HCT116 (cell line): Measurements from ENCODE around the gene PRKAG1. TPM values are rescaled to one million over a fixed set of nuclear protein-coding genes. Genes with fewer than 3 reads are reported as not detected.

Source experiments
- ATAC-seq: fragments of 200-7000 bp; cut with Tn5 transposase; 2 replicates; pipeline ENCODE4 v1.9.1; 2020; ENCODE audit warnings: mild to moderate bottlenecking, moderate library complexity
- BruUV-seq: library from RNA; stranded (reverse); fragments of 400-500 nt; replicated peaks from 2 replicates; lab custom pipeline; 2021; lab: Mats Ljungman, UMichigan
- CTCF ChIA-PET: fragments of 300-600 bp; sonication (Branson Sonifier 250); formaldehyde crosslinking; loops from one replicate; lab custom pipeline; 2021; ENCODE audit warnings: antibody characterized with exemption; lab: Charles Lee
- POLR2A ChIA-PET: fragments of 300-600, 350-600 bp; sonication (Branson Sonifier 250); formaldehyde crosslinking; loops from one replicate; lab custom pipeline; 2021; ENCODE audit warnings: antibody characterized with exemption; lab: Charles Lee
- RAD21 ChIA-PET, 2 experiments: fragments of 300-600 bp; sonication (Branson Sonifier 250); formaldehyde crosslinking; loops; one replicate each; lab custom pipeline; 2023; ENCODE audit warnings: low total read pairs in 2 of 2; ENCODE audit not compliant: uncharacterized antibody in 2 of 2, unreplicated experiment in 2 of 2, low non-redundant PET in 1 of 2; lab: Charles Lee
- DNase-seq: peaks from one replicate; pipeline ENCODE4 v3.0.0-alpha.2; 2010; ENCODE audit warnings: low read depth, low spot score
- H2AFZ ChIP-seq: fragments of 200-600 bp; shearing (Covaris generic), sonication (generic); 2 replicates; pipeline ENCODE4 v1.6.1; 2017; ENCODE audit warnings: low read depth, mixed run types, mixed read lengths, antibody characterized with exemption, low read length; ENCODE audit not compliant: poor library complexity, severe bottlenecking
- H3K27ac ChIP-seq: 2 replicates; pipeline ENCODE4 v1.5.1; 2012; ENCODE audit warnings: low read depth, low read length
- H3K27me3 ChIP-seq: fragments of 200-600 bp; sonication (generic); 2 replicates; pipeline ENCODE4 v1.6.1; 2016; ENCODE audit warnings: mixed run types, low read length, mixed read lengths; ENCODE audit not compliant: insufficient read depth
- H3K36me3 ChIP-seq, 2 experiments: fragments of 200-500 bp in 1 of 2; fragments of 200-600 bp in 1 of 2; sonication (Bioruptor generic) in 1 of 2; sonication (generic) in 1 of 2; 2 replicates each; pipeline versions ENCODE4 v1.5.1 to v1.6.1; 2014 to 2016; ENCODE audit warnings: low read length in 2 of 2, inconsistent platforms in 1 of 2, mixed read lengths in 1 of 2, mixed run types in 1 of 2; ENCODE audit not compliant: insufficient read depth in 2 of 2, control insufficient read depth in 1 of 2
- H3K4me1 ChIP-seq, 2 experiments: fragments of 200-600 bp in 1 of 2; sonication (generic) in 1 of 2; 2 replicates each; pipeline versions ENCODE4 v1.5.1 to v1.6.1; 2012 to 2017; ENCODE audit warnings: low read length in 2 of 2, inconsistent platforms in 1 of 2, mild to moderate bottlenecking in 1 of 2, mixed read lengths in 1 of 2, mixed run types in 1 of 2, moderate library complexity in 1 of 2; ENCODE audit not compliant: insufficient read depth in 2 of 2, control insufficient read depth in 1 of 2
- H3K4me2 ChIP-seq: fragments of 200-600 bp; sonication (generic); 2 replicates; pipeline ENCODE4 v1.6.1; 2017; ENCODE audit warnings: mixed run types, low read length, mixed read lengths
- H3K4me3 ChIP-seq, 2 experiments: fragments of 200-600 bp in 1 of 2; sonication (generic) in 1 of 2; replicated peaks in 1 of 2; 2 replicates each; pipeline ENCODE4 v1.5.1; 2011 to 2016; ENCODE audit warnings: low read length in 2 of 2, control low read depth in 1 of 2, low read depth in 1 of 2, mild to moderate bottlenecking in 1 of 2, mixed read lengths in 1 of 2, mixed run types in 1 of 2
- H3K79me2 ChIP-seq: fragments of 200-600 bp; sonication (generic); 2 replicates; pipeline ENCODE4 v1.6.1; 2017; ENCODE audit warnings: mild to moderate bottlenecking, mixed run types, low read length, moderate library complexity, mixed read lengths; ENCODE audit not compliant: insufficient read depth
- H3K9ac ChIP-seq: fragments of 200-600 bp; sonication (generic); 2 replicates; pipeline ENCODE4 v1.6.1; 2016; ENCODE audit warnings: low read length, mixed read lengths
- H3K9me2 ChIP-seq: fragments of 200-600 bp; sonication (generic), shearing (Covaris generic); 2 replicates; pipeline ENCODE4 v1.6.1; 2017; ENCODE audit warnings: mixed run types, mild to moderate bottlenecking, moderate library complexity; ENCODE audit not compliant: insufficient read depth
- H3K9me3 ChIP-seq, 2 experiments: fragments of 200-500 bp in 1 of 2; fragments of 200-600 bp in 1 of 2; sonication (Bioruptor generic) in 1 of 2; sonication (generic) in 1 of 2; 2 replicates each; pipeline ENCODE4 v1.6.1; 2014 to 2017; ENCODE audit warnings: low read length in 2 of 2, mixed read lengths in 2 of 2, inconsistent platforms in 1 of 2, low read depth in 1 of 2, mild to moderate bottlenecking in 1 of 2, mixed run types in 1 of 2, moderate library complexity in 1 of 2; ENCODE audit not compliant: control insufficient read depth in 1 of 2, insufficient read depth in 1 of 2
- H4K20me1 ChIP-seq: fragments of 200-600 bp; sonication (generic), shearing (Covaris generic); 2 replicates; pipeline ENCODE4 v1.6.1; 2017; ENCODE audit warnings: mixed run types, mild to moderate bottlenecking, moderate library complexity; ENCODE audit not compliant: insufficient read depth
- ATF3 ChIP-seq: IDR thresholded peaks from 2 replicates; pipeline ENCODE4 v1.6.1; 2012
- CBX3 ChIP-seq: IDR thresholded peaks from 2 replicates; pipeline ENCODE4 v1.6.1; 2012; ENCODE audit warnings: low read depth
- CEBPB ChIP-seq: IDR thresholded peaks from 2 replicates; pipeline ENCODE4 v1.6.1; 2012; ENCODE audit warnings: low read depth
- CTCF ChIP-seq, 3 experiments: fragments of 200-600 bp in 1 of 3; sonication (generic) in 1 of 3; IDR thresholded peaks in 2 of 3; conservative IDR thresholded peaks in 1 of 3; 2 replicates each; pipeline ENCODE4 v1.5.1; 2012 to 2017; ENCODE audit warnings: low read depth in 2 of 3, low read length in 2 of 3, antibody characterized with exemption in 1 of 3, borderline replicate concordance in 1 of 3, control low read depth in 1 of 3, mild to moderate bottlenecking in 1 of 3, mixed read lengths in 1 of 3, mixed run types in 1 of 3, moderate library complexity in 1 of 3; ENCODE audit not compliant: insufficient read depth in 1 of 3
- EGR1 ChIP-seq: IDR thresholded peaks from 2 replicates; pipeline ENCODE4 v1.6.1; 2012; ENCODE audit warnings: low read depth
- EZH2phosphoT487 ChIP-seq: fragments of 200-600 bp; IDR thresholded peaks from 2 replicates; pipeline ENCODE4 v1.6.1; 2018; ENCODE audit warnings: antibody characterized with exemption, borderline replicate concordance
- FOSL1 ChIP-seq: IDR thresholded peaks from 2 replicates; pipeline ENCODE4 v1.6.1; 2012; ENCODE audit warnings: low read depth
- JUND ChIP-seq: IDR thresholded peaks from 2 replicates; pipeline ENCODE4 v1.6.1; 2012
- MAX ChIP-seq: IDR thresholded peaks from 2 replicates; pipeline ENCODE4 v1.6.1; 2012
- POLR2A ChIP-seq: IDR thresholded peaks from 2 replicates; pipeline ENCODE4 v1.7.0; 2011; ENCODE audit warnings: borderline replicate concordance; ENCODE audit not compliant: insufficient read depth, insufficient read length; ENCODE audit errors: extremely low read depth
- POLR2AphosphoS5 ChIP-seq: IDR thresholded peaks from 2 replicates; pipeline ENCODE4 v1.6.1; 2011; ENCODE audit warnings: mild to moderate bottlenecking, low read depth, low read length, moderate library complexity
- RAD21 ChIP-seq: IDR thresholded peaks from 2 replicates; pipeline ENCODE4 v1.6.1; 2012; ENCODE audit warnings: low read depth, mild to moderate bottlenecking
- REST ChIP-seq: IDR thresholded peaks from 2 replicates; pipeline ENCODE4 v1.6.1; 2012; ENCODE audit warnings: low read depth
- SIN3A ChIP-seq: IDR thresholded peaks from 2 replicates; pipeline ENCODE4 v1.6.1; 2012; ENCODE audit warnings: low read depth
- SP1 ChIP-seq: IDR thresholded peaks from 2 replicates; pipeline ENCODE4 v1.6.1; 2012; ENCODE audit warnings: low read depth
- SRF ChIP-seq: IDR thresholded peaks from 2 replicates; pipeline ENCODE4 v1.6.1; 2012; ENCODE audit warnings: low read depth
- TCF7L2 ChIP-seq: IDR thresholded peaks from 2 replicates; pipeline ENCODE4 v1.7.0; 2011; ENCODE audit warnings: borderline replicate concordance, inconsistent platforms; ENCODE audit not compliant: insufficient read depth, insufficient read length; ENCODE audit errors: extremely low read depth
- ZBTB33 ChIP-seq: IDR thresholded peaks from 2 replicates; pipeline ENCODE4 v1.6.1; 2011; ENCODE audit warnings: mild to moderate bottlenecking, low read length, moderate library complexity; ENCODE audit not compliant: insufficient replicate concordance; ENCODE audit errors: extremely low read depth
- ZFX ChIP-seq: fragments of 450-650 bp; IDR thresholded peaks from 2 replicates; pipeline ENCODE4 v1.6.1; 2017
- ZNF274 ChIP-seq: fragments of 200-500 bp; sonication (Bioruptor generic); IDR thresholded peaks from 2 replicates; pipeline ENCODE4 v1.6.1; 2014; ENCODE audit warnings: mild to moderate bottlenecking, low read depth, low read length, inconsistent platforms
- intact Hi-C: fragments of 100-400 bp; cut with micrococcal nuclease; formaldehyde crosslinking; loops from 2 replicates; pipeline ENCODE4 v1.10.0; 2022
- total RNA-seq: library from RNA; stranded (reverse); gene quantifications from one replicate; pipeline ENCODE4 v1.2.1, GENCODE V29; 2021; ENCODE audit not compliant: unreplicated experiment

Gene PRKAG1
- total RNA-seq, 1 experiment from 2014 or later, result 64.6 TPM

GRCh38 chr12:49027846-49028555, 9.4 kb upstream of the PRKAG1 start:
- ATAC-seq (no peak), DNase-seq (no peak)
- Histone ChIP-seq H3K79me2 (peaks cover 14% of the 10 kb centered on the region; the same call in 1 of the 2 replicates), H3K36me3 (peaks cover 40 to 64% of the 10 kb centered on the region in 2 experiments), H3K9ac (no peak overlapping the region), H3K9me2 (no peaks in the 10 kb centered on the region), H2AFZ (no peak overlapping the region), H3K9me3 (no peaks in the 10 kb centered on the region), H3K27ac (no peak overlapping the region), H3K4me2 (no peak overlapping the region), H3K4me1 (no peaks in the 10 kb centered on the region), H3K27me3 (no peaks in the 10 kb centered on the region), H3K4me3 (no peak overlapping the region), H4K20me1 (no peaks in the 10 kb centered on the region)
- CTCF ChIA-PET, result interaction anchor here (2.5 kb wide), 1 partner anchor 16 kb away, joined by 7 read pairs; no protein-coding TSS in a partner anchor
- TF ChIP-seq REST (no peak), FOSL1 (no peak), MAX (no peak), ZFX (no peak), SIN3A (no peak), POLR2A (no peak), CEBPB (no peak), ZNF274 (no peak), ZBTB33 (no peak), EZH2phosphoT487 (no peak), EGR1 (no peak), CBX3 (no peak), POLR2AphosphoS5 (no peak), TCF7L2 (no peak), SRF (no peak), RAD21 (no peak), SP1 (no peak), ATF3 (no peak), JUND (no peak), CTCF (IDR thresholded peaks at IDR 0.05 in 2 of 3, conservative IDR thresholded peaks at IDR 0.05 in 1 of 3; ENCODE audit: borderline replicate concordance in 1 of 3, insufficient read depth in 1 of 3, low read depth in 2 of 3, low read length in 2 of 3) (no peak)
- RAD21 ChIA-PET, result no interaction called here
- POLR2A ChIA-PET, result no interaction called here
- intact Hi-C loops, result no loop called here
- BruUV-seq, result no TSS peak
